ENCODE measurements around the gene BPIFB3. TPM values are rescaled to one million over a fixed set of nuclear protein-coding genes. Genes with fewer than 3 reads are reported as not detected.

The BPIFB3 gene
- total and polyA plus RNA-seq, 2 of the 13 experiments (the other 11 are each of a cell fraction or from before 2014, with no cell fraction given): 0.09 TPM; not detected in 1

- no peak for TF ChIP-seq HINFP (CRISPR knock-in tag; IDR thresholded peaks at IDR 0.05; ENCODE audit: low read depth)
- TF ChIP-seq TBL1XR1 (IDR thresholded peaks at IDR 0.05; ENCODE audit: borderline replicate concordance, low read length, partially characterized antibody): no peak
- TF ChIP-seq HDAC6 (IDR thresholded peaks at IDR 0.05; ENCODE audit: low read depth, low read length): no peak
- no peak for TF ChIP-seq ZFAT (CRISPR knock-in tag; conservative IDR thresholded peaks at IDR 0.05)
- no peak for TF ChIP-seq KIAA2018 (CRISPR knock-in tag; IDR thresholded peaks at IDR 0.05; ENCODE audit: borderline replicate concordance)
- TF ChIP-seq PATZ1 (CRISPR knock-in tag; IDR thresholded peaks at IDR 0.05): no peak
- TF ChIP-seq ZNF776 (CRISPR knock-in tag; IDR thresholded peaks at IDR 0.05): peak; percentile 57; the same call in 1 of the 2 replicates
- TF ChIP-seq, protein P1, sequence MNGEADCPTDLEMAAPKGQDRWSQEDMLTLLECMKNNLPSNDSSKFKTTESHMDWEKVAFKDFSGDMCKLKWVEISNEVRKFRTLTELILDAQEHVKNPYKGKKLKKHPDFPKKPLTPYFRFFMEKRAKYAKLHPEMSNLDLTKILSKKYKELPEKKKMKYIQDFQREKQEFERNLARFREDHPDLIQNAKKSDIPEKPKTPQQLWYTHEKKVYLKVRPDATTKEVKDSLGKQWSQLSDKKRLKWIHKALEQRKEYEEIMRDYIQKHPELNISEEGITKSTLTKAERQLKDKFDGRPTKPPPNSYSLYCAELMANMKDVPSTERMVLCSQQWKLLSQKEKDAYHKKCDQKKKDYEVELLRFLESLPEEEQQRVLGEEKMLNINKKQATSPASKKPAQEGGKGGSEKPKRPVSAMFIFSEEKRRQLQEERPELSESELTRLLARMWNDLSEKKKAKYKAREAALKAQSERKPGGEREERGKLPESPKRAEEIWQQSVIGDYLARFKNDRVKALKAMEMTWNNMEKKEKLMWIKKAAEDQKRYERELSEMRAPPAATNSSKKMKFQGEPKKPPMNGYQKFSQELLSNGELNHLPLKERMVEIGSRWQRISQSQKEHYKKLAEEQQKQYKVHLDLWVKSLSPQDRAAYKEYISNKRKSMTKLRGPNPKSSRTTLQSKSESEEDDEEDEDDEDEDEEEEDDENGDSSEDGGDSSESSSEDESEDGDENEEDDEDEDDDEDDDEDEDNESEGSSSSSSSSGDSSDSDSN (CRISPR knock-in tag; IDR thresholded peaks at IDR 0.05): peak; percentile 12; the same call in 1 of the 2 replicates
- no peak for TF ChIP-seq ARNT (IDR thresholded peaks at IDR 0.05)
These were observed 33.2 kb upstream of the BPIFB3 start (continued) for GRCh38 chr20:33020278-33021161.
